Measurements from ENCODE around the gene PCDHGA1. TPM values are rescaled to one million over a fixed set of nuclear protein-coding genes. Genes with fewer than 3 reads are reported as not detected.
A peak's percentile ranks its signal among the peaks of the same experiment; 100 is the strongest.
"Not testable (repeated sequence)": the region's sequence is repeated elsewhere in the genome, so short reads cannot be mapped to it uniquely, and the experiment has no call there.

The PCDHGA1 gene
- polyA plus RNA-seq, 1 donor from 2014 or later = 0.19 TPM

DNA sequence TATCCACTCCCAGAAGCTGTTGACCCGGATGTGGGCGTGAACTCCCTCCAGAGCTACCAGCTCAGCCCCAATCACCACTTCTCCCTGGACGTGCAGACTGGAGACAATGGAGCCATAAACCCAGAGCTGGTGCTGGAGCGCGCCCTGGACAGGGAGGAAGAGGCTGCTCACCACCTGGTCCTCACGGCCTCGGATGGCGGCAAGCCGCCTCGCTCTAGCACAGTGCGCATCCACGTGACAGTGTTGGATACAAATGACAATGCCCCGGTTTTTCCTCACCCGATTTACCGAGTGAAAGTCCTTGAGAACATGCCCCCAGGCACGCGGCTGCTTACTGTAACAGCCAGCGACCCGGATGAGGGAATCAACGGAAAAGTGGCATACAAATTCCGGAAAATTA lies 63.0 kb downstream of the PCDHGA1 start:
- peaks cover 49% of the 10 kb centered on the region for H3K9me3 ChIP-seq (ENCODE audit: low read length)
- H3K4me3 ChIP-seq (ENCODE audit: low read length) = peak overlapping the region; percentile 10
- H2AFZ ChIP-seq (ENCODE audit: low read depth, low read length) = no peak overlapping the region

DNA sequence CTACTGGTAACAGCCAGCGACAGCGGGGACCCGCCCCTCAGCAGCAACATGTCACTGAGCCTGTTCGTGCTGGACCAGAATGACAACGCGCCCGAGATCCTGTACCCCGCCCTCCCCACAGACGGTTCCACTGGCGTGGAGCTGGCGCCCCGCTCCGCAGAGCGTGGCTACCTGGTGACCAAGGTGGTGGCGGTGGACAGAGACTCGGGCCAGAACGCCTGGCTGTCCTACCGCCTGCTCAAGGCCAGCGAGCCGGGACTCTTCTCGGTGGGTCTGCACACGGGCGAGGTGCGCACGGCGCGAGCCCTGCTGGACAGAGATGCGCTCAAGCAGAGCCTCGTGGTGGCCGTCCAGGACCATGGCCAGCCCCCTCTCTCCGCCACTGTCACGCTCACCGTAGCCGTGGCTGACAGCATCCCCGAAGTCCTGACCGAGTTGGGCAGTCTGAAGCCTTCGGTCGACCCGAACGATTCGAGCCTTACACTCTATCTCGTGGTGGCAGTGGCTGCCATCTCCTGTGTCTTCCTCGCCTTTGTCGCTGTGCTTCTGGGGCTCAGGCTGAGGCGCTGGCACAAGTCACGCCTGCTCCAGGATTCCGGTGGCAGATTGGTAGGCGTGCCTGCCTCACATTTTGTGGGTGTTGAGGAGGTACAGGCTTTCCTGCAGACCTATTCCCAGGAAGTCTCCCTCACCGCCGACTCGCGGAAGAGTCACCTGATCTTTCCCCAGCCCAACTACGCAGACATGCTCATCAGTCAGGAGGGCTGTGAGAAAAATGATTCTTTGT lies 64.3 kb downstream of the PCDHGA1 start:
- peaks cover 53% of the 10 kb centered on the region for H3K9me3 ChIP-seq (ENCODE audit: low read length)
- not testable (repeated sequence) for H3K36me3 ChIP-seq (ENCODE audit: insufficient read depth, low read length); H3K4me3 ChIP-seq (ENCODE audit: low read length); H2AFZ ChIP-seq (ENCODE audit: low read depth, low read length); H4K20me1 ChIP-seq (ENCODE audit: insufficient read depth); H3K27ac ChIP-seq (ENCODE audit: low read length); H3F3A ChIP-seq (ENCODE audit: insufficient read depth, low read length, poor library complexity, severe bottlenecking); H3K9ac ChIP-seq (ENCODE audit: low read length); H3K4me2 ChIP-seq (ENCODE audit: low read length); H3K79me2 ChIP-seq (replicated peaks; ENCODE audit: insufficient read depth, low read length); H3K9me2 ChIP-seq (ENCODE audit: insufficient read depth, low read length); H3K27me3 ChIP-seq (ENCODE audit: insufficient read depth, low read depth, low read length)

More for the DNA sequence above, 63.0 kb downstream of the PCDHGA1 start:
- Histone ChIP-seq H3K9me2 (ENCODE audit: insufficient read depth, low read length) (no peaks in the 10 kb centered on the region), H4K20me1 (ENCODE audit: insufficient read depth) (no peaks in the 10 kb centered on the region), H3K27me3 (ENCODE audit: insufficient read depth, low read depth, low read length) (no peaks in the 10 kb centered on the region), H3K36me3 (ENCODE audit: insufficient read depth, low read length) (no peaks in the 10 kb centered on the region), H3K27ac (ENCODE audit: low read length) (no peak overlapping the region), H3K9ac (ENCODE audit: low read length) (no peak overlapping the region), H3K4me2 (ENCODE audit: low read length) (no peak overlapping the region), H3K79me2 (replicated peaks; ENCODE audit: insufficient read depth, low read length) (no peaks in the 10 kb centered on the region), H3F3A (ENCODE audit: insufficient read depth, low read length, poor library complexity, severe bottlenecking) (no peaks in the 10 kb centered on the region)
- TF ChIP-seq TAF1 (IDR thresholded peaks at IDR 0.05; ENCODE audit: low read depth) = no peak
- no peak for TF ChIP-seq MXI1 (conservative IDR thresholded peaks at IDR 0.05; ENCODE audit: poor library complexity, severe bottlenecking)
- TF ChIP-seq RAD21 (conservative IDR thresholded peaks at IDR 0.05) = no peak
- no peak for TF ChIP-seq SMC3 (conservative IDR thresholded peaks at IDR 0.05; ENCODE audit: poor library complexity)
- no peak for TF ChIP-seq POLR2AphosphoS5 (IDR thresholded peaks at IDR 0.05)
- TF ChIP-seq, protein P1, sequence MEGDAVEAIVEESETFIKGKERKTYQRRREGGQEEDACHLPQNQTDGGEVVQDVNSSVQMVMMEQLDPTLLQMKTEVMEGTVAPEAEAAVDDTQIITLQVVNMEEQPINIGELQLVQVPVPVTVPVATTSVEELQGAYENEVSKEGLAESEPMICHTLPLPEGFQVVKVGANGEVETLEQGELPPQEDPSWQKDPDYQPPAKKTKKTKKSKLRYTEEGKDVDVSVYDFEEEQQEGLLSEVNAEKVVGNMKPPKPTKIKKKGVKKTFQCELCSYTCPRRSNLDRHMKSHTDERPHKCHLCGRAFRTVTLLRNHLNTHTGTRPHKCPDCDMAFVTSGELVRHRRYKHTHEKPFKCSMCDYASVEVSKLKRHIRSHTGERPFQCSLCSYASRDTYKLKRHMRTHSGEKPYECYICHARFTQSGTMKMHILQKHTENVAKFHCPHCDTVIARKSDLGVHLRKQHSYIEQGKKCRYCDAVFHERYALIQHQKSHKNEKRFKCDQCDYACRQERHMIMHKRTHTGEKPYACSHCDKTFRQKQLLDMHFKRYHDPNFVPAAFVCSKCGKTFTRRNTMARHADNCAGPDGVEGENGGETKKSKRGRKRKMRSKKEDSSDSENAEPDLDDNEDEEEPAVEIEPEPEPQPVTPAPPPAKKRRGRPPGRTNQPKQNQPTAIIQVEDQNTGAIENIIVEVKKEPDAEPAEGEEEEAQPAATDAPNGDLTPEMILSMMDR (IDR thresholded peaks at IDR 0.05; ENCODE audit: poor library complexity, severe bottlenecking) = no peak
- TF ChIP-seq EZH2 (IDR thresholded peaks at IDR 0.05; ENCODE audit: borderline replicate concordance, insufficient read depth, low read length, poor library complexity, severe bottlenecking) = no peak
- TF ChIP-seq, protein P2, sequence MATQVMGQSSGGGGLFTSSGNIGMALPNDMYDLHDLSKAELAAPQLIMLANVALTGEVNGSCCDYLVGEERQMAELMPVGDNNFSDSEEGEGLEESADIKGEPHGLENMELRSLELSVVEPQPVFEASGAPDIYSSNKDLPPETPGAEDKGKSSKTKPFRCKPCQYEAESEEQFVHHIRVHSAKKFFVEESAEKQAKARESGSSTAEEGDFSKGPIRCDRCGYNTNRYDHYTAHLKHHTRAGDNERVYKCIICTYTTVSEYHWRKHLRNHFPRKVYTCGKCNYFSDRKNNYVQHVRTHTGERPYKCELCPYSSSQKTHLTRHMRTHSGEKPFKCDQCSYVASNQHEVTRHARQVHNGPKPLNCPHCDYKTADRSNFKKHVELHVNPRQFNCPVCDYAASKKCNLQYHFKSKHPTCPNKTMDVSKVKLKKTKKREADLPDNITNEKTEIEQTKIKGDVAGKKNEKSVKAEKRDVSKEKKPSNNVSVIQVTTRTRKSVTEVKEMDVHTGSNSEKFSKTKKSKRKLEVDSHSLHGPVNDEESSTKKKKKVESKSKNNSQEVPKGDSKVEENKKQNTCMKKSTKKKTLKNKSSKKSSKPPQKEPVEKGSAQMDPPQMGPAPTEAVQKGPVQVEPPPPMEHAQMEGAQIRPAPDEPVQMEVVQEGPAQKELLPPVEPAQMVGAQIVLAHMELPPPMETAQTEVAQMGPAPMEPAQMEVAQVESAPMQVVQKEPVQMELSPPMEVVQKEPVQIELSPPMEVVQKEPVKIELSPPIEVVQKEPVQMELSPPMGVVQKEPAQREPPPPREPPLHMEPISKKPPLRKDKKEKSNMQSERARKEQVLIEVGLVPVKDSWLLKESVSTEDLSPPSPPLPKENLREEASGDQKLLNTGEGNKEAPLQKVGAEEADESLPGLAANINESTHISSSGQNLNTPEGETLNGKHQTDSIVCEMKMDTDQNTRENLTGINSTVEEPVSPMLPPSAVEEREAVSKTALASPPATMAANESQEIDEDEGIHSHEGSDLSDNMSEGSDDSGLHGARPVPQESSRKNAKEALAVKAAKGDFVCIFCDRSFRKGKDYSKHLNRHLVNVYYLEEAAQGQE (IDR thresholded peaks at IDR 0.05; ENCODE audit: borderline replicate concordance) = no peak
- TF ChIP-seq EP300 (conservative IDR thresholded peaks at IDR 0.05; ENCODE audit: poor library complexity, severe bottlenecking) = no peak

DNA sequence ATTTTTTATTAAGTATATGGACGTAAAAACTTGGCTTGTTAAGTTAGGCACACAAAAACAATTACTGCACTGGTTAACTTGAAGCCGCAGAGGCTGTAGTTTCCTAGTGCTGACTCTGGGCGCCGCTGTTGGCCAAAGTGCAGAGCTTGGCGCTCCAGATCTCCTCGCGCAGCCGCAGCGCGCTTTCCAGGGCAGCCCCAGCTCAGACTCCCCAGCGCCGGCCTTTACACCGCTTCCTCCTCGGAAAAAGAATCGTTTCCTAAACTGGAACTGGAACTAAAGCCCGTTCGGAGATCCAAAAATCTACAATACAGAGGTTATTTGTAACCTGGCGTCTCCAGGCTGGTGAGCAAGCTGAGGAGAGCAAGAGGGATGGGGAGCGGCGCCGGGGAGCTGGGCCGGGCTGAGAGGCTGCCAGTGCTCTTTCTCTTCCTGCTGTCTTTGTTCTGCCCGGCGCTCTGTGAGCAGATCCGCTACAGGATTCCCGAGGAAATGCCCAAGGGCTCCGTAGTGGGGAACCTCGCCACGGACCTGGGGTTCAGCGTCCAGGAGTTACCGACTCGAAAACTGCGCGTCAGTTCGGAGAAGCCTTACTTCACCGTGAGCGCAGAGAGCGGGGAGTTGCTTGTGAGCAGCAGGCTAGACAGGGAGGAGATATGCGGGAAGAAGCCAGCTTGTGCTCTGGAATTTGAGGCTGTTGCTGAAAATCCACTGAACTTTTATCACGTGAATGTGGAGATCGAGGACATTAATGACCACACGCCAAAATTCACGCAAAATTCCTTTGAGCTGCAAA lies 67.6 kb downstream of the PCDHGA1 start, which contains the start of gene PCDHGB5:
Gene PCDHGB5 (plus strand): TSS at position 192 of the 796 bp plus-strand sequence. CDS start 181 bp downstream, at position 373.
- H3F3A ChIP-seq (ENCODE audit: insufficient read depth, low read length, poor library complexity, severe bottlenecking); H3K9me2 ChIP-seq (ENCODE audit: insufficient read depth, low read length); H3K4me2 ChIP-seq (ENCODE audit: low read length); H3K4me3 ChIP-seq (ENCODE audit: low read length); H3K27ac ChIP-seq (ENCODE audit: low read length); H3K27me3 ChIP-seq (ENCODE audit: insufficient read depth, low read depth, low read length); H4K20me1 ChIP-seq (ENCODE audit: insufficient read depth); H2AFZ ChIP-seq (ENCODE audit: low read depth, low read length); H3K36me3 ChIP-seq (ENCODE audit: insufficient read depth, low read length); H3K79me2 ChIP-seq (replicated peaks; ENCODE audit: insufficient read depth, low read length); H3K9ac ChIP-seq (ENCODE audit: low read length): not testable (repeated sequence)
- peaks cover 55% of the 10 kb centered on the region for H3K9me3 ChIP-seq (ENCODE audit: low read length)
